Measurements from ENCODE around the gene MMP20.

MMP20 gene

GRCh38 chr11:102599642-102600261 lies 25.4 kb downstream of the MMP20 start:
- H3K4me3 ChIP-seq (ENCODE audit: low read depth, low read length): no peak overlapping the region
- peak; percentile 55 for DNase-seq (ENCODE audit: low read depth)

GRCh38 chr11:102598272-102598671 lies 26.9 kb downstream of the MMP20 start:
- H3K4me3 ChIP-seq (ENCODE audit: low read depth, low read length): no peak overlapping the region
- TF ChIP-seq, protein P1, sequence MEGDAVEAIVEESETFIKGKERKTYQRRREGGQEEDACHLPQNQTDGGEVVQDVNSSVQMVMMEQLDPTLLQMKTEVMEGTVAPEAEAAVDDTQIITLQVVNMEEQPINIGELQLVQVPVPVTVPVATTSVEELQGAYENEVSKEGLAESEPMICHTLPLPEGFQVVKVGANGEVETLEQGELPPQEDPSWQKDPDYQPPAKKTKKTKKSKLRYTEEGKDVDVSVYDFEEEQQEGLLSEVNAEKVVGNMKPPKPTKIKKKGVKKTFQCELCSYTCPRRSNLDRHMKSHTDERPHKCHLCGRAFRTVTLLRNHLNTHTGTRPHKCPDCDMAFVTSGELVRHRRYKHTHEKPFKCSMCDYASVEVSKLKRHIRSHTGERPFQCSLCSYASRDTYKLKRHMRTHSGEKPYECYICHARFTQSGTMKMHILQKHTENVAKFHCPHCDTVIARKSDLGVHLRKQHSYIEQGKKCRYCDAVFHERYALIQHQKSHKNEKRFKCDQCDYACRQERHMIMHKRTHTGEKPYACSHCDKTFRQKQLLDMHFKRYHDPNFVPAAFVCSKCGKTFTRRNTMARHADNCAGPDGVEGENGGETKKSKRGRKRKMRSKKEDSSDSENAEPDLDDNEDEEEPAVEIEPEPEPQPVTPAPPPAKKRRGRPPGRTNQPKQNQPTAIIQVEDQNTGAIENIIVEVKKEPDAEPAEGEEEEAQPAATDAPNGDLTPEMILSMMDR (IDR thresholded peaks at IDR 0.05; ENCODE audit: insufficient read depth, low read depth, low read length, missing control alignments): no peak
- no peak for DNase-seq (ENCODE audit: low read depth)

More at GRCh38 chr11:102599642-102600261, 25.4 kb downstream of the MMP20 start:
- TF ChIP-seq, protein P1 (IDR thresholded peaks at IDR 0.05; ENCODE audit: insufficient read depth, low read depth, low read length, missing control alignments): no peak

DNA sequence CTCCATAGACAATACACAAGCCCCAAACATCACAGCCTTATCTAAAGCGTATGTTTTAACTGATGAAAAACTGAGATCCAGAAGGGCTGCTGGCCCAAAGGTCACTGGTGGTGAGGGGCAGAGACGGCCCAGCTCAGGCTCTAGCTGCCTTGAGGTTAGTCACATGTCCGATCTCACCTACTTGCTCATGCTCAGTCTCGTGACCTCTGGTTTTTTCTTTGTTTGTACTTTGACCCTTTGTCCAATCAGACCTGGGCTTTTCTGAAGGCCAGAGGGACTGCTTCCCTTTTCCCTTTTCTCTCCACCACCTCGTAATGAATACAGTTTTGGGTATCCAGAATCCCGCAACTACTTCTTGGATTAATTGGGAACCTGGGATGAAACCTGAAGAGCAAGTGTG lies 28.6 kb downstream of the MMP20 start:
- TF ChIP-seq, protein P1 (IDR thresholded peaks at IDR 0.05; ENCODE audit: insufficient read depth, low read depth, low read length, missing control alignments): no peak
- no peak for DNase-seq (ENCODE audit: low read depth)
- no peak overlapping the region for H3K4me3 ChIP-seq (ENCODE audit: low read depth, low read length)

- H3K4me3 ChIP-seq (ENCODE audit: low read depth, low read length): no peak overlapping the region
- TF ChIP-seq, protein P1 (IDR thresholded peaks at IDR 0.05; ENCODE audit: insufficient read depth, low read depth, low read length, missing control alignments): peak; percentile 70
- peak; percentile 44 for DNase-seq (ENCODE audit: low read depth)
These were observed 32.2 kb downstream of the MMP20 start for GRCh38 chr11:102592634-102593581.

DNA sequence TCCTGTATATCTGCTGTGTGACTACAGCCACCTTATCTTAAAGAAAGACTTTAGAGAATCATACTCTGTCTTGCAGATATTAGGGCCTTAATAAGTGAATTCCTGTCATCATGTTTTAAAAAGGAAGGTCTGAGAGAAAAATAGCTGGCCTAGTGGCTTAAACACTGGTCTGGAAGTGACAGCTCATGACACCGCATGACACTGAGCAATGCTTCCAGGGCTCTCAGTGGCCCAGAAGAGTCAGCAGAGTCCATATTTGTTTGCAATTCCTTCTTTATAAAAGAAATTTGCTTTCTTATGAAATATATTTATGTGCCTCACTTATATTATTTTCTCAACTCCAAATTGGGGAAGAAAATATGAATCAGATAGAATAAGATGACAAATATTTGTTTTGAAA lies 33.0 kb downstream of the MMP20 start:
- TF ChIP-seq, protein P1 (IDR thresholded peaks at IDR 0.05; ENCODE audit: insufficient read depth, low read depth, low read length, missing control alignments): no peak

DNA sequence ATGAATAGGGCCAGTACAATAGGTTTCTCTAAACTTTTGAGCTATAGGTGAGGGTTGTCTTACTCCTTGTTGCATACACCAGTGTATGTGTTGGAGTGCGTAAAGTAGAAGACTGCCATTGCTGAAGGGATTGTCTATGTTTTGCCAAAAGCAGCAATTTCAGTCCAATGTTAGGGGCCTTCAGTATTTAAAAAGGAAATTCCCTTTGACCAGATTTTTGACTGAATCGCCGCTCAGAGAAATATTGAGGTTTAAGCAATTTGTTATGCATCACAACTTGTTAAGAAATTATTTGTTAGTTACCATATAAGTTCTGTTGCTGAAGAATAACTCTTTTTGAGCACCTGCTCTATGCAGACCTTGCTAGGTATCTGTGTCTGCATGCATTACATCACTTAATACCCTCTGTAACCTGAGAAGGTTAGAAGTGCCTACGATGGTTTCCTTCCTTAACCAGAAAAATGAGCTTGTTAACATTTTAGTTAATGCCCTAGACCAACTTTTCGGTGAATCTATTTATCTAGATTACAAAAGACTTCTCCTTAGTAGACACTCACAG lies 33.9 kb downstream of the MMP20 start:
- no peak overlapping the region for H3K4me3 ChIP-seq (ENCODE audit: low read depth, low read length)
- DNase-seq (ENCODE audit: low read depth): no peak
- TF ChIP-seq, protein P1 (IDR thresholded peaks at IDR 0.05; ENCODE audit: insufficient read depth, low read depth, low read length, missing control alignments): no peak

More for the DNA sequence above, 33.0 kb downstream of the MMP20 start:
- no peak overlapping the region for H3K4me3 ChIP-seq (ENCODE audit: low read depth, low read length)
- no peak for DNase-seq (ENCODE audit: low read depth)
